ENCODE measurements around the gene TCEANC.

The TCEANC gene

DNA sequence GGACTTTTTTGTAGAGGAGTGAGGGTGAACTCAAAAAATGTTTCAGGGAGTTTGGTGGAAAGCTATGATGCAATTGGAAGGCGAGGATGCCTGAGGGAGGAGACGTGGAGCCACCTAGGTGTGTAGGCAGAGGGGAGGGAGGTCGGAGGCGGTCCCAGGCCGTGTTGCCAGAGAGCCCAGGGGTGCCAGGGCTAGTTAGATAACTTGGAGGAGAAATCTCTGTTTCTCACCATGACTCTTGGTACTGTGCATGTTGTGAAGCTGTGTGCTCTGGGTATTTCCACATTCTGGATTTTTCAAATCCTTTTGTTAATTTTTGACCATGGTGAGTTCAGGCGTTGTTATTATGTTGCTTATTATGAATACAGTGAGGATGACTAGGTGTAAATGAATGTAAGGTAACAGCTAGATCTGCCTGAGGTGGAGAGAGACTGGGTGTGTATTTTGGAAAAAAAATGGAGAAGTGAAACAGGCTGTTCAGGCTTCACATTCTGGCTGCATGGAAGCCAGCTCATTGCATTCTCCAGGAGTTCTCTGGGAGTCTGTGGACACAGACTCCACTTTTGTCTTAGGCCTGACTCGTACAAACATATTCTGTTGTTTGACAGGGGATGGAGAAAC lies 40.5 kb downstream of the TCEANC start:
- CTCF ChIA-PET, result interaction anchor here (0.7 kb wide), 1 partner anchor 483 kb away, joined by 3 read pairs; no protein-coding TSS in a partner anchor
- no peak for TF ChIP-seq BHLHE40 (IDR thresholded peaks at IDR 0.05; ENCODE audit: borderline replicate concordance)
- no peak for TF ChIP-seq CTBP1 (IDR thresholded peaks at IDR 0.05; ENCODE audit: borderline replicate concordance)
- TF ChIP-seq FOXM1 (IDR thresholded peaks at IDR 0.05; ENCODE audit: borderline replicate concordance), result no peak
- no peak for TF ChIP-seq FOXA1 (IDR thresholded peaks at IDR 0.05)
- TF ChIP-seq ARNT (IDR thresholded peaks at IDR 0.05), result no peak
- no peak for TF ChIP-seq ELF4 (IDR thresholded peaks at IDR 0.05)
- no peak for TF ChIP-seq HDGF (IDR thresholded peaks at IDR 0.05; ENCODE audit: borderline replicate concordance)
- TF ChIP-seq PKNOX1 (IDR thresholded peaks at IDR 0.05), result no peak
- no peak for TF ChIP-seq LEF1 (IDR thresholded peaks at IDR 0.05; ENCODE audit: borderline replicate concordance)
- POLR2A ChIA-PET, result interaction anchor here (4.7 kb wide), 1 partner anchor 41 kb away, joined by 26 read pairs; the partner anchor contains the start of genes OFD1 and TRAPPC2
- DNase-seq (ENCODE audit: extremely low spot score), result no peak

DNA sequence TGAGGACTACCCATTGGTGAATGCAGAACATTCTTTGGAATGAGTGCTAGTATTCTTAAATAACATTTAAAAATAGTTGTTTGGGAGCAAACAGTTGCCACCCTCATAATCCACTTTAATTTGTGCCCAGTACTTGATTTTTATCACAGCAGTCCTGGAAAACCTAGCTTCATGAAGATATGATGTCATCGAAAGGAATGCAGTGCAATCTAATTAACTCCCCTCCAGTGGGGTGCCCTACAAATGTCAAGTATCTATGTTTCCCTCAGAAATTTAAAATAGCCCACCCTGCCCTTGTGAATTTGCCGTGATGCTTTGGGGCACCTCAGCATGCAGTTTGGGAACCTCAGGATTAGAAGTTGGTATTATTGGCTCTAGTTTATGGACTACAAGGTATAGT lies 41.4 kb downstream of the TCEANC start:
- ChIA-PET CTCF (no interaction called here), POLR2A (interaction anchor here (0.5 to 4.7 kb wide), 2 partner anchors 40 to 51 kb away, joined by 3 to 26 read pairs; partner anchors contain the start of genes OFD1 and TRAPPC2)
- no peak for TF ChIP-seq LEF1 (IDR thresholded peaks at IDR 0.05; ENCODE audit: borderline replicate concordance)
- TF ChIP-seq NFRKB (IDR thresholded peaks at IDR 0.05), result no peak
- no peak for TF ChIP-seq L3MBTL2 (conservative IDR thresholded peaks at IDR 0.05)
- TF ChIP-seq ZNF384 (IDR thresholded peaks at IDR 0.05), result no peak
- no peak for TF ChIP-seq PKNOX1 (IDR thresholded peaks at IDR 0.05)
- no peak for TF ChIP-seq SP1 (IDR thresholded peaks at IDR 0.05)
- TF ChIP-seq TARDBP (IDR thresholded peaks at IDR 0.05), result no peak
- no peak for TF ChIP-seq SUZ12 (IDR thresholded peaks at IDR 0.05)
- TF ChIP-seq ELF4 (IDR thresholded peaks at IDR 0.05), result no peak
- no peak for TF ChIP-seq CTBP1 (IDR thresholded peaks at IDR 0.05; ENCODE audit: borderline replicate concordance)
- TF ChIP-seq HDGF (IDR thresholded peaks at IDR 0.05; ENCODE audit: borderline replicate concordance), result no peak
- no peak for TF ChIP-seq ARNT (IDR thresholded peaks at IDR 0.05)
- no peak for TF ChIP-seq BHLHE40 (IDR thresholded peaks at IDR 0.05; ENCODE audit: borderline replicate concordance)
- TF ChIP-seq FOXK2 (IDR thresholded peaks at IDR 0.05), result no peak
- no peak for TF ChIP-seq FOXM1 (IDR thresholded peaks at IDR 0.05; ENCODE audit: borderline replicate concordance)
- TF ChIP-seq FOXA1 (IDR thresholded peaks at IDR 0.05), result no peak
- DNase-seq (ENCODE audit: extremely low spot score), result no peak

DNA sequence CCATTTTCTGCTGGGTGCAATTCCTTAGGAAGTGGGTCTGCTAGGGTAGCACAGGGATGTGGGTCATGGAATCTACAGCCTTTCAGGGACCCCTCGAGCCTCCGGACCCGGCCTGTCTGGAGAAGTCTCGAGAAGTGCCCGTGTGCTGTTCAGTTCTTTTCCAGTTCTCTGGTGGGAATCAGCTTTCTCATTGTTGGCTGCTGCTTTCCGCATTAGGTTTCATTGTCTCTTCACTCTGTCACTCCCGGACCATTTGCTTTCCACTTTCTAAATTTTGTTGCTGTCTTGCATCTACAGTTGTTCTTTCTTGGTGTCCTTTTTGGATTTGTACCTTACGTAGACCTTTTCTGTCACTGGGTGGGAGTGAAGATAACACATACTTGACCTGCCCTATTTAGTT lies 42.0 kb downstream of the TCEANC start:
- ChIA-PET CTCF (no interaction called here), POLR2A (interaction anchor here (4.7 kb wide), 1 partner anchor 40 kb away, joined by 26 read pairs; the partner anchor contains the start of genes OFD1 and TRAPPC2)
- no peak for DNase-seq (ENCODE audit: extremely low spot score)
- TF ChIP-seq CTBP1 (IDR thresholded peaks at IDR 0.05; ENCODE audit: borderline replicate concordance), result no peak
- TF ChIP-seq PKNOX1 (IDR thresholded peaks at IDR 0.05), result no peak
- TF ChIP-seq FOXK2 (IDR thresholded peaks at IDR 0.05), result no peak
- no peak for TF ChIP-seq HDGF (IDR thresholded peaks at IDR 0.05; ENCODE audit: borderline replicate concordance)
- no peak for TF ChIP-seq ZNF384 (IDR thresholded peaks at IDR 0.05)
- no peak for TF ChIP-seq TARDBP (IDR thresholded peaks at IDR 0.05)
- TF ChIP-seq FOXM1 (IDR thresholded peaks at IDR 0.05; ENCODE audit: borderline replicate concordance), result no peak
- TF ChIP-seq SP1 (IDR thresholded peaks at IDR 0.05), result no peak
- no peak for TF ChIP-seq SUZ12 (IDR thresholded peaks at IDR 0.05)
- no peak for TF ChIP-seq BHLHE40 (IDR thresholded peaks at IDR 0.05; ENCODE audit: borderline replicate concordance)
- no peak for TF ChIP-seq LEF1 (IDR thresholded peaks at IDR 0.05; ENCODE audit: borderline replicate concordance)
- TF ChIP-seq L3MBTL2 (conservative IDR thresholded peaks at IDR 0.05), result no peak
- no peak for TF ChIP-seq ELF4 (IDR thresholded peaks at IDR 0.05)
- no peak for TF ChIP-seq NFRKB (IDR thresholded peaks at IDR 0.05)
- TF ChIP-seq ARNT (IDR thresholded peaks at IDR 0.05), result no peak
- TF ChIP-seq FOXA1 (IDR thresholded peaks at IDR 0.05), result no peak

- no peak for DNase-seq (ENCODE audit: extremely low spot score)
- POLR2A ChIA-PET, result interaction anchor here (4.7 kb wide), 1 partner anchor 39 kb away, joined by 26 read pairs; the partner anchor contains the start of genes OFD1 and TRAPPC2
- TF ChIP-seq SP1 (IDR thresholded peaks at IDR 0.05) (no peak), HDGF (IDR thresholded peaks at IDR 0.05; ENCODE audit: borderline replicate concordance) (no peak), NFRKB (IDR thresholded peaks at IDR 0.05) (no peak), L3MBTL2 (conservative IDR thresholded peaks at IDR 0.05) (no peak), SUZ12 (IDR thresholded peaks at IDR 0.05) (no peak), LEF1 (IDR thresholded peaks at IDR 0.05; ENCODE audit: borderline replicate concordance) (no peak), ELF4 (IDR thresholded peaks at IDR 0.05) (no peak)
- CTCF ChIA-PET, result no interaction called here
Measured at GRCh38 chrX:13695601-13696115, 42.7 kb downstream of the TCEANC start.

GRCh38 chrX:13697455-13697854 lies 44.5 kb downstream of the TCEANC start:
- DNase-seq (ENCODE audit: extremely low spot score), result no peak
- ChIA-PET POLR2A (no interaction called here), CTCF (no interaction called here)
- no peak for TF ChIP-seq L3MBTL2 (conservative IDR thresholded peaks at IDR 0.05)
- no peak for TF ChIP-seq CTBP1 (IDR thresholded peaks at IDR 0.05; ENCODE audit: borderline replicate concordance)

DNA sequence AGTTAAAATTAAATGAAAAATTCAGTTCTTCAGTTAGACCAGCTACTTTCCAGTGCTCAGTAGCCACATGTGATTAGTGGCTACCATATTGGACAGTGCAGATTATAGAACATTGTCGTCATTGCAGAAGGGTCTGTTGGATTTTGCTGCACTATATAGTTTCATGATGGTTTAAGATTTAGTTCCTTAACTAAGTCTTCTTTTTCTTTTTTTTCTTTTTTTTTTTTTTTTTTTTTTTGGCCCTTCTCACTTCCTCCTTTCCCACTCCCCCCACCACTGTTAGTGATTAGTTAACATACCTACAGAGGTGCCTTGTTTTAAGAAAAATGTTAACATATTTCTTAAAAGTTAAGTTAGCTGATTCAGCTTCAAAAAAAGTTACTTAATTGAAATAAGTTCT lies 45.0 kb downstream of the TCEANC start:
- DNase-seq (ENCODE audit: extremely low spot score), result no peak
- ChIA-PET CTCF (no interaction called here), POLR2A (no interaction called here)
- TF ChIP-seq HDGF (IDR thresholded peaks at IDR 0.05; ENCODE audit: borderline replicate concordance) (no peak), ARNT (IDR thresholded peaks at IDR 0.05) (no peak), PKNOX1 (IDR thresholded peaks at IDR 0.05) (no peak), BHLHE40 (IDR thresholded peaks at IDR 0.05; ENCODE audit: borderline replicate concordance) (no peak), LEF1 (IDR thresholded peaks at IDR 0.05; ENCODE audit: borderline replicate concordance) (no peak), TARDBP (IDR thresholded peaks at IDR 0.05) (no peak), ZNF384 (IDR thresholded peaks at IDR 0.05) (no peak), SP1 (IDR thresholded peaks at IDR 0.05) (no peak), ELF4 (IDR thresholded peaks at IDR 0.05) (no peak), NFRKB (IDR thresholded peaks at IDR 0.05) (no peak), L3MBTL2 (conservative IDR thresholded peaks at IDR 0.05) (no peak), FOXA1 (IDR thresholded peaks at IDR 0.05) (no peak)

Data from HEK293T (cell line).